HG02852 (cell line): ENCODE data around the gene NTN3.
"Not testable (repeated sequence)": the region's sequence is repeated elsewhere in the genome, so short reads cannot be mapped to it uniquely, and the experiment has no call there.

ENCODE experiments used
- ATAC-seq: cut with Tn5 transposase; IDR thresholded peaks from one replicate; pipeline ENCODE4 v1.9.1; 2021; ENCODE audit warnings: mild to moderate bottlenecking, moderate library complexity; ENCODE audit not compliant: unreplicated experiment

Gene NTN3

GRCh38 chr16:2439598-2439997, 31.5 kb upstream of the NTN3 start:
- ATAC-seq, result no peak

- ATAC-seq, result not testable (repeated sequence)
Measured at GRCh38 chr16:2441143-2441804, 29.8 kb upstream of the NTN3 start.

GRCh38 chr16:2443555-2443954, 27.5 kb upstream of the NTN3 start:
- ATAC-seq, result no peak

GRCh38 chr16:2447920-2448583, 23.0 kb upstream of the NTN3 start:
- ATAC-seq, result no peak

GRCh38 chr16:2449118-2449517, 22.0 kb upstream of the NTN3 start:
- ATAC-seq, result no peak

- ATAC-seq, result no peak
Measured at GRCh38 chr16:2450535-2450934, 20.6 kb upstream of the NTN3 start.

- no peak for ATAC-seq
Measured at GRCh38 chr16:2450975-2451381, 20.1 kb upstream of the NTN3 start.

- no peak for ATAC-seq
Measured at GRCh38 chr16:2451851-2452320, 19.2 kb upstream of the NTN3 start.

GRCh38 chr16:2452650-2453049, 18.4 kb upstream of the NTN3 start:
- no peak for ATAC-seq

- ATAC-seq, result no peak
Measured at GRCh38 chr16:2455081-2455845, 15.8 kb upstream of the NTN3 start.

- ATAC-seq, result no peak
Measured at GRCh38 chr16:2456551-2457153, 14.4 kb upstream of the NTN3 start.

- no peak for ATAC-seq
Measured at GRCh38 chr16:2457267-2457666, 13.8 kb upstream of the NTN3 start.

GRCh38 chr16:2457946-2458345, 13.2 kb upstream of the NTN3 start:
- no peak for ATAC-seq

GRCh38 chr16:2458887-2459646, 12.0 kb upstream of the NTN3 start:
- no peak for ATAC-seq

- ATAC-seq, result peak; percentile 91
Measured at GRCh38 chr16:2459647-2460390, 11.3 kb upstream of the NTN3 start, which contains the start of gene TEDC2. TEDC2 (plus strand) TSS chr16:2460109; CDS start chr16:2460145, 36 bp downstream.

- ATAC-seq, result no peak
Measured at GRCh38 chr16:2460391-2460713, 10.7 kb upstream of the NTN3 start.

GRCh38 chr16:2460916-2461315, 10.2 kb upstream of the NTN3 start:
- no peak for ATAC-seq

GRCh38 chr16:2462031-2462866, 8.8 kb upstream of the NTN3 start:
- no peak for ATAC-seq

- no peak for ATAC-seq
Measured at GRCh38 chr16:2464333-2464732, 6.8 kb upstream of the NTN3 start.
